NCI-H510A treated with DMSO at 0.1 percent for 48 hours (cell line): ENCODE data around the gene ZNF418.
A peak's percentile ranks its signal among the peaks of the same experiment; 100 is the strongest.
"Not testable (repeated sequence)": the region's sequence is repeated elsewhere in the genome, so short reads cannot be mapped to it uniquely, and the experiment has no call there.

Source experiments
- DNase-seq: peaks from one replicate; lab custom pipeline; 2025; lab: John Stamatoyannopoulos, UW

Gene ZNF418

DNA sequence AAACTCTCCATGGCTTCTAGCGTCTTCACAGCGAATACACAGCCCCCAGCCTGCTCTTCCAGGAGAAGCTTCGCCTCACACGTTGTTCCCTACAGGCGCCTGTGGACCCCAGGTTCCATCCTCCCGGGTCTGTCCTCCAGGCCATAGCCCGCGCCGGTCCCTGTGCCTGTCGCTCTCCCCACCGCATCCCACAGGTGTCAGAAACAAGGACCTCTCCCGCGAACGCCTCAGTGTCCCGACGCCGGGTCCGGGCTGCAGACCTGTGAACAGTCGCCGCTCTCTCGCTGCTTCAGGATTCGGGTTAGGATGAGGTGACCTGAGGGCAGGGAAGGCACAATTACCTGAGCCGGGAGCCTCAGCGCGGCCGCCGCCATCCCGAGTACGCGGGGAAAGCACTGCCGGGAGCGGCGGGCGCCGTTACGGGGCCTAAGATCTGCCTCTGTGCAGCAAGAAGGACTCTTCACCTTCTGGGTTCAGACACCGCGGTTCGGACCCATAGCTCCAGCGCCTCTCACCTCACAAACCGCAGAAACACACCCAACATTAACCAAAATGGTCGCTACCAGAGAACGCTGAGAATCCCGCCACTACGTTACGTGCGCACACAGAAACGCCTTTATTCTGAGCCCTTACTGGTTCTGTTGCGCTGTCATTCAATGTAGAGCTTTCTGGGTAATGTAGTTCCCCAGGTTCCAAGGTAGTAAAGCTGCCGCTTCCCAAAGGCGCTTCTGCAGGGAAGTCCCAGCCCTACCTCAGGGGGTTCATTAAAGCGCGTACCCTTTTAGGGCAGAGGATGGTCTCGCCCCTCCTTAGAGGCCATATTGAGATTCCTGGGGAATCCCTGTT is at the start of gene ZNF418:
Gene ZNF418 (minus strand): TSS at position 583 of the 846 bp plus-strand sequence. CDS start 1,580 bp downstream, outside the sequence.
- peak; percentile 45 for DNase-seq

DNA sequence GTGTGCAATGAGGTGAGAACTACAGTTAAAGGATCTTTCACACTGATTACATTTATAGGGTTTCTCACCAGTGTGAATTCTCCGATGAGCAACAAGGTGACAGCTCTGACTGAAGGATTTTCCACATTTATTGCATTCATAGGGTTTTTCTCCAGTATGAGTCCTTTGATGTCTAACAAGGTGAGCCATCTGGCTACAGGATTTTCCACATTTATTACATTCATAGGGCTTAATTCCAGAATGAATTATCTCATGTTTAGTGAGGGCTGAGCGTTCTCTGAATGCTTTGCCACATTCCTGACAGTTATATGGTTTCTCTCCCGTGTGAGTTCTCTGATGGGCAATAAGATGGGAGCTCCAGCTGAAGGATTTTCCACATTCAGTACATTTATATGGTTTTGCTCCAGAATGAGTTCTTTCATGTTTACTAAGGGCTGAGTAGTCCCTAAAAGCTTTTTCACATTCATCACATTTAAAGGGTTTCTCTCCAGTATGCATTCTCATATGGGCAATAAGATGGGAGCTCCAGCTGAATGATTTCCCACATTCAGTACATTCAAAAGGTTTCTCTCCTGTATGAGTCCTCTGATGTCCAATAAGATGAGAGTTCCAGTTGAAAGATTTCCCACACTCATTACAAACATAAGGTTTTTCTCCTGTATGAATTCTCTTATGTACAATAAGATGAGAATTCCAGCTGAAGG is 43.5 kb upstream of the ZNF418 start:
- no peak for DNase-seq

DNA sequence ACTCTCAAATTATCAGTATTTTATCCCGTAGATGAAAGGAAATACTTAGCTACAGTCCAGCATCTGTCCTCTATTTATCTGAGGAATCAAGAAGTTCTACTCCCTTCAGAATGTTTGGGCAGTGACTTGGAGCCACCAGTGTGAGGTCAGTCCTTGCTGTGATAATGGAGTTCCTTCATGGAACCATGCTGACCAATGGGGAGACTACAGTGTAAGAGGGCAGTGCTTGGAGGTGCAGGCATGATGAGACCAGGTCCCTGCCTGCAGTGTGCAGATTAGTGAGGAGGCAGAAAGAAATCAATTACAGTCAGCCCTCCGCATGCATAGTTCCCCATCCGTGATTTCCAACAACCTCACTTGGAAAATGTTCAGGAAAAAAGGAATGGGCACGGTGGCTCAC is 39.2 kb upstream of the ZNF418 start, which contains the start of gene C19orf18:
Gene C19orf18 (minus strand): TSS at position 101 of the 400 bp plus-strand sequence. CDS start 102 bp downstream, outside the sequence.
- no peak for DNase-seq

DNA sequence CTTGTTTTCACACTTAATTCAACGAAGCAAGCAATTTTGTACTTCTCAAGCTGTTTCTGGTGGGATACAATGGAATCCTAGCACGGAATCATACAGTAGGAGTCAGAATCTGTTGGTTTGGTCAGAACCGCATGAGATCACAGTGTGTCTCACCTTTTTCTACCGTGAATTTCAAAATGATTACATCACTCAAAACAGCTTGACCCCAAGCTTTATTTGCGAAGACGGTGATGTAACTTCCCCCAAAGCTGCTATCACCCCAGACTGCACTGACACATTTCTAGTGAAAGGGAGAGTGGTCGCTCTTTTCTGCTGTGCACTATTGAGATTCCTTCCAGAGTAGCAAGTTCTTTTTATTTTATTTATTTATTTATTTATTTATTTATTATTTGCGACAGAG is 29.6 kb upstream of the ZNF418 start:
- DNase-seq, result no peak

DNA sequence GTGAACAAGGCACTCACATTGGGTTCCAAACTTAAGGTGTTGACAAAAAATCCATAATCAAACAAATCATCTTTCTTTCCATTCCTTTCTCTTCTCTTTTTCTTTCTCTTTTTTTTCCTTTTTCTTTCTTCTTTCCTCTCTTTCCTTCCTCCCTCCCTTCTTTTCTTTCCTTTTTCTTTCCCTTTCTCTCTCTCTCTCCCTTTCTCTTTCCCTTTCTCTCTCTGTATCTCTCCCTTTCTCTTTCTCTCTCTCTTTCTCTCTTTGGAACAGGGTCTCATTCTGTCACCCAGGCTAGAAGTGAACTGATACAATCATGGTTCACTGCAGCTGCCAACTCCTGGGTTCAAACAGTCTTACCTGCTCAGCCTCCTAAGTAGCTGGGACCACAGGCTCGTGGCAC is 26.6 kb upstream of the ZNF418 start:
- DNase-seq, result no peak

DNA sequence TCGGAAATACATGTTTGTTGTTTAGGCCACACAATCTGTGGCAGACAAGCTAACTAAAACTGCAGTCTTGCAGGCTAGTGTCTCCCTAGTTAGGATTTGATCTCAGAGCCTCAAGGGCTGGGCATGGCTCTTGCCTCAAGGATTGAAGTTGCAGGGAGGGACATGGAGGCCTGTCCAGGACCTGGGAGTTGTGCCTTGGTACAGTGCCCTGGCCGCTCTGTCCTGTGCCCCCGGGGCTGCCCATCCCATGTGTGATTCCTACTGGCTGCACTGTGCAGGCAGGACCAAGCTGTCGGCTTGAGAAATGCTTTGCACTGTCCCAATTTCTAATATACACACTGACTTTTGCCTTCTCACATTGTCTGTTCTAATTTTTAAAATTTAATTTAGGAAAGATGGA is 19.8 kb upstream of the ZNF418 start:
- DNase-seq, result no peak

DNA sequence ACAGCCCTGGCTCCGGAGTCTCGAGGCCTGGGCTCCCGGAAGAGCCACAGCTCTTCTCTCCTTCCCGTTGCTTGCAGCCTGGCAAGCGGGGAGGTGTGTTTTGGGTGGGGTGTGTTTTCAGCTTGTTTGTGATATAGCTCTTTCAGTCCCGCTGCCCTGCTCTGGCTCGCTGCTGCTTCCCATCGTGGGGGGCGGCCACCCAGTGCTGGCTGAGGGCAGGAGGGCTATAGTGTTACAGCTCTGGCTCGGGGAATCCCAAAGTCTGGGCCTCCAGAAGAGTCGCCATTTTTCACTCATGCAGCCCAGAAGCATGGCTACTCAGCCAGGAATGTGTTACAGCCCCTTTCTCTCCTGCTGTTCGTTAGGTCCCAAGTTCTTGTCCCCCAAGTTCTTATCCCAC is 14.5 kb upstream of the ZNF418 start:
- no peak for DNase-seq

DNA sequence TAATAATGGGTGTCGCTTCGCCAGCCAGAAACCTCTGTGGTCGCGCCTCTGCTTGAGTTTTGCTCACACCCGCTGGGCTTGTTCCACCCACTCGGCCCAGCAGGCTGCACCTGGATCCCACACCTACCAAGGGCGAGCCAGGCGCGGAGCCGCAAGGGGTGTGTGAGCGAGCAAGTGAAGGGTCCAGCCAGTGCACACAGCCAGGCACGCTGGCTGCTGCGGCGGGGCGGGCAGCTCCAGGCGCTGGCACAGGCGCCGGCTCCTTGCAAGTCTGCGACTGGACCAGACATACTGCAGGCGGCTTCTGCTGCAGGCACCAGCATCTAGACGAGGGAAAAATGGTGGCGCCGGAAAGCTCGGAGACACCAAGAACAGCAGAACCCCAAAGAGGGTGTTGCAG is 14.1 kb upstream of the ZNF418 start:
- no peak for DNase-seq

DNA sequence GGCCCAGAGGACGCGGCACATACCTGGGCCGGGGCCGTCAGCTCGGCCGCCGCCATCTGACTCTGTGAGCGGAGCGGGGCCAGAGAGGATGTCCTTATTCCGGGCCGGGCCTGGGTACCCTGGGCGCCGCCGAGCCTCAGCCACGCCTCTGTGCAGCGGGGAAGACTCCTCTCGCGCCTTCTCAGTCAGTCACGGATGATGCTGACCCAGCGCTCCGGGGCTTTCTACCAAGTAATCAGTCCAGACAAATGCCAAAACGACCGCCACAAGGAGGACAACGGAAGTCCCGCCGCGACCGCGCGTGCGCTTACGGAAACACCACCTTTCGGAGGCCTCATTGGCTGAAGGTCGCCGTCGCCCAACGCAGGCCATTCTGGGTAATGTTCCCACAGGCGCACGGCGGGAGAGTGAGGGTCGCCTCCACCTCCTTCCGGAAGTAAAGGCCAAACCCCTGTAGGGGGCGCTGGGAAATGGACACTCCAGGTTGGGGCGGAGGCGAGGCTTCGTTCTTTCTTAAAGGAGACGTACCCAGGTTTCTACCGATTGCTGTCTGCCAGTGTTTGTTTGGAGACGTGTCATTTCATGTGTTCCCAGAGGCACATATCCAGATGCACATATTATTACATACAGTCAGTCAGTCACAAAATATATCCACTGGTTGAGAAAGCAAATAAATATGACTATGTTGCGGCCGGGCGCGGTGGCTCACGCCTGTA is 12.4 kb upstream of the ZNF418 start, which contains the start of gene ZNF256:
Gene ZNF256 (minus strand): TSS at position 288 of the 716 bp plus-strand sequence. CDS start 232 bp downstream, at position 56.
- peak; percentile 90 for DNase-seq

DNA sequence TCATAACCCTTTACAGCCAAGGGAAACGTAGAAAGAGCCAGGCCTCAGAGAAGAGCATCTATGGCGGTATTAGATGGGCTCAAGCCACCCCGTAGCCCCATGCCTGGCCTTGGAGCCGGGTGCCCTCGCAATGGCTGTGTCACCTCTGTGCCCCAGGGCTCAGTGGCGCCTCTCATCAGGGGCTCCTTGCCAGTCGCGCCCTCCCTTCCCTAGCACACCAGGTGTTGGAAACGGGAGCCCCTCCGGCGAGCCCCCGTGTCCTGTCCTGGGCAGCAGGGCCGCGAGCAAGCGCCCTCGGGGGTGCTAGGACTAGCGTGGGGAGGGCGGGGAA is 11.9 kb upstream of the ZNF418 start:
- DNase-seq, result no peak

DNA sequence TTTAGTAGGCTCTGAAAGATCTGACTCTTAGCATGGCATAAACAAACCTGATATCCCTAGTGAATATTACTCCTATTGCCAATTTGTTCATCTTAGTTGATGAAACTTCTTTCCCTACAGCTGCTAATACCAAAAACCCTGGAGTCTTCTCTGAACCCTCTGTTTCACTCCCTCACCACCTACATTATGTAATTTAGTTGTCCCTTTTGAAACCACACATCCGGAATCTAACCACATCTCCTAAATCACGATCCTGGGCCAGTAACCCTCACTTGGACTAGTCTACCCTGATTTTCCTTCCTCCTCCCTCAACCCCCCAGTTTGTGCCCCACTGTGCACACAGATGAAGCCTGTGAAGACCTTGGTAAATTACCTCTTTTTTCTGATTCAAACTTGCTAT is 11.1 kb upstream of the ZNF418 start:
- no peak for DNase-seq

DNA sequence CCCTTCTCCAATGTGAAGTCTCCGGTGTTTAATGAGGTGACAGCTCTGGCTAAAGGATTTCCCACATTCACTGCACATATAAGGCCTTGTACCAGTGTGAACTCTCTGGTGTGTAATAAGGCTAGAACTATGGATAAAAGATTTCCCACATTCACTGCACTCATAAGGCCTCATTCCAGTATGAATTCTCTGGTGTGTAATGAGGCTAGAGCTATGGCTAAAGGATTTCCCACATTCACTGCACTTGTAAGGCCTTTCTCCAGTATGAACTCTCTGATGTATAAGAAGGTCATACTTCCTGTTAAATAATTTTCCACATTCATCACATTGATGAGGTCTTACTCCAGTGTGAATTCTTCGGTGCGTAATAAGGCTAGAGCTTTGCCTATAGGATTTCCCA is 6.4 kb upstream of the ZNF418 start:
- DNase-seq, result no peak

DNA sequence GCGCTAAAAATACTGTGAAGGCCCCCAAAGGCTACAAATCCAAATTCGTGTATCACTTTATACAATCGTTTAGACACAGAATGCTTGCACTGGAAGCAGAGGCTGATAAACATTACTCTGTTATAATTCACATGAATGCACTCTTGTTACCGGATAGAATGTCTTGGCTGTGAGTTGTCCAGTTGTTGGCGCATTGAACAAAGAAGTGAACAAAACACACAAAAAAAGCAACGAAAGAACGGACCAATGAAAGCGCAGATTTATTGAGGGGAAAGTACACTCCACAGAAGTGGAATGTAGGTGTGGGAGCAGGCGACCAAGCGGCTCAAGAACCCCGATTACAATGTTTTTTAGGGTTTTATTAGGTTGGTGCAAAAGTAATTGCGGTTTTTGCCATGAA is 529 bp upstream of the ZNF418 start:
- DNase-seq, result no peak

DNA sequence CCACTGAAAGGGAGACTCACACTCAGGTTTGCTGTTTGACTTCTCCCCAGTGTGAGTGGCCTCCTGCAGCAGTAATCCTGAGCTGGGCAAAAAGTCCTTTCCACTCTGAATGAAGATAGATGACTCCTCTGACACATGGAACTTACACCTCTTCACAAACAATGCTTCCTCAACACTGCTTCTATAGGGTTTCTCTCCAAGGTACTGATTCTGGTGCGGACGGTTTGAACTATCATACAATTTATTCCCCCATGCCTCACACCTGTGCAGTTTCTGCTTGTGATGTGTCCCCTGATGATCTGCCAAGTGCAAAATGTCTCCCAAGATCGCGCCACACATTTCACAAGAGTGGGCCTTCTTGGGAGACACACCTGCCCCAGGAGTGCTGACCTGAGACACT is 7.6 kb downstream of the ZNF418 start:
- DNase-seq, result no peak

DNA sequence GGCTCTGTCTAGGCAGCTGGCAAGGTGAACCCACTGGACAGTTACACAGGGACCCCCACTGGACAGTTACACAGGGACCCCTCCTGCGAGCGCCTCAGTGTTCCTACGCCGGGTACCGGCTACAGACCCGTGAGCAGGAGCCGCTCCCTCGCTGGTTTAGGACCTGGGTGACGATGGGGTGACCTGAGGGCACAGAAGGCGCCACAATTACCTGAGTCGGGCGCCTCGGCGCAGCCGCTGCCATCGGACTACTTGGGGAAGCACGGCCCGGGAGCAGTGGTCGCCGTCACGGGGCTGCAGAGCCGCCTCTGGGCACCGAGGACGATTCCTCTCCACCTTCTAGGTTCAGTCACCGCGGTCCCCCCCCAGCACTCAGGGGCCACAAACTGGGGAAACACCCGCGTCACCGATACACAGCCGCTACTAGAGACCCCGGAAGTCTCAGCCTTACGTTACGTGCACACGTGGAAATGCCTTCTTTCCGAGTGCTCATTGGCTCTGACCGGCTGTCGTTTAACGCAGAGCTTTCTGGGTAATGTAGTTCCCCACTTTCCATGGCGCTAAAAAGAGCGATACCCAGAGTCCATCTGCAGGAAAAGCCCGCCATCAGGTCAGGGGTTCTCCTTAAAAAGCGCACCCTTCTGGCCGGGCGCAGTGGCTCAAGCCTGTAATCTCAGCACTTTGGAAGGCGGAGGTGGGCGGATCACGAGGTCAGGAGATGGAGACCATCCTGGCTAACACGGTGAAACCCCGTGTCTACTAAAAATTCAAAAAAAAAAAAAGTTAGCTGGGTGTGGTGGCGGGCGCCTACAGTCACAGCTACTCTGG is 18.8 kb downstream of the ZNF418 start, which contains the start of gene ZNF417:
Gene ZNF417 (minus strand): TSS at position 425 of the 828 bp plus-strand sequence. CDS start 181 bp downstream, at position 244.
- DNase-seq, result peak; percentile 93

DNA sequence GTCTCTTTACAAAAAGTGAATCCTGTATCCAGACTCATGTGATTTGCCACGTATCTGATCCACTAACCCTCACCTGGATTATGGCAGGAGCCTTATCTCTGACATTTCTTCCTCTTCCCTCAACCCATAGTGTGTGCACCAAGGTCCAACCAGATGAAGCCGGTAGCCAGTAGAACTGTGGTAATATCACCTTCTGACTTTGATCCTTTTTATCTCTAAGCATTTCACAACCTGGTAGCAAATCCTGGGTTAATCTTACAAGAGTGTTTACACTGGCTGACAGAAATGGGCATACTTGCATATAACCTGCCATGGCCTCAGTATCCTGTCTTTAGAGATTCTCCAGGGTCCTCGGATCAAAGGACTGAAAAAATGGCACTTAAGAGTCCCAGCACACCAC is 20.7 kb downstream of the ZNF418 start:
- no peak for DNase-seq

DNA sequence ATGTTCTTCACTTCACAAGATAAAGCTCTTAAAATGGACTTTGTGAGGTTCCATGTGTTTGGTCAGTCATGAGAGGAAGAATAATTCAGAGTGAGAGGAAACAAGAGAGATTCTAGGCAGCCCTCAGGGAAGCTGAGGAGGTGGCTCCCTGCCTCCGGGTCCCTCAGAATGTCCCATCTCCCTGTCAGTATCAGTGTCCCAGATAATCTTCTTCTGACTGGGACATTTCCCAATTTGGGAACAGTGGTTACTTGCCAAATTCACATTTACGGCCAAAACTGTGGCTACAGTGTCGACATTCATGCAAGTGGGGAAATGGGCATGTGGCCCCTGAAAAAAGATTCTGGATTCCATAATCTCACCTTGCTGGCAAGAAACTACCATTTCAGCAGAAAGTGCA is 27.8 kb downstream of the ZNF418 start:
- no peak for DNase-seq

DNA sequence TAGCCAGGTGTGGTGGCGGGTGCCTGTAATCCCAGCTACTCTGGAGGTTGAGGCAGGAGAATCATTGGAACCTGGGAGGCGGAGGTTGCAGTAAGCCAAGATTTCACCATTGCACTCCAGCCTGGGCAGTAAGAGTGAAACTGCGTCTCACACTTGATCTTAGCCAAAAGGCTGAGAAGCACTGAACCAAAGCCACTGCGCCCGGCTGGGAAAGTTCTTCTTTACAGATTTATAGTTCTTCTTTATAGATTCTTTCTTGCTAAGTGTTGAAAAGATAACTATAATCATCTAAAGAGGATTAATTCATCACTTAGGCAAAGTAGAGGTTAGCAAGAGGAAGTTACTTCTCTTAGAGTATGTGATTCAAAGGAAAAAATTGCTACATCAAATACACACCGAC is 29.9 kb downstream of the ZNF418 start:
- no peak for DNase-seq

DNA sequence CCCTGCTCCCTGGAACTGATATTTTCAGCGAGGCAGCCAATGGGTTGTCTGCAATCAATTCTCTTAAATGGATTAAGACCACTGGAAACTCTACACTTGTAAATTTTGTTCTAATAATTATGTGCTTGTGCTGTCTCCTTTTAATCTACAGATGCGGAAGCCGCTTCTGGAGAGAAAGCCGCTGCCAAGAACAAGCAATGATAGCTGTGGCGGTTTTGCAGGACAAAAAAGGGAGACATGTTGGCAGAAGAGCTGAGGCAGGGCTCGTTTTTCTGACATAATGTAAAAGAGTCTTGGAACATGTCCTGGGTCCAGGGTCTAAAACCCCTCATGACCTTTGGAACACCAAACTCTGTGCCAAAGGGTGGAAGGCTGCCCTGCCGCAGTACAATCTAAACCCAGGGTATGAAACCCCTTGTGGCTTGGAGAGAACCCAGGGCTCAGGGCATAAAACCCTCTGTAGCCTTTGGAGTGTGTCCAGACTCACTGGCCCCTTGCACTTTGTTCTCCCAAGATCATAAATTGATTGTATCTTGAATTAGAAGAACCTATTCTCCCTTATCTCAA is 31.5 kb downstream of the ZNF418 start:
- no peak for DNase-seq

DNA sequence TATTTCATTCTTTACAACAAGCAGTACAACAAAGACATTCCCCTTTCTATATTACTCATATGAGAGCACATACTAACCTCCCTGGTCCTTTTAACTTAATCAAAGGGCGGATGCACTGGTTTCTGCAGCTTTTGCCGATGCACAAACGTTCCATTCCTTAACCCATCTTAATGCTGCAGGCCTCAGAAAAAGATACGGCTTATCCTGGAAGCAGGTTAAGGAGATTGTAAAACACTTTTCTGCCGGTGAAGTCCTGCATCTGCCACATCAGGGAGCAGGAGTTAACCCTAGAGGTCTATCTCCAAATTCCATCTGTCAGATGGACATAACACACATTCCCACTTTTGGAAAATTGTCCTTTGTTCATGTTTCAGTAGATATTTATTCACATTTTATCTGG is 34.9 kb downstream of the ZNF418 start:
- no peak for DNase-seq

DNA sequence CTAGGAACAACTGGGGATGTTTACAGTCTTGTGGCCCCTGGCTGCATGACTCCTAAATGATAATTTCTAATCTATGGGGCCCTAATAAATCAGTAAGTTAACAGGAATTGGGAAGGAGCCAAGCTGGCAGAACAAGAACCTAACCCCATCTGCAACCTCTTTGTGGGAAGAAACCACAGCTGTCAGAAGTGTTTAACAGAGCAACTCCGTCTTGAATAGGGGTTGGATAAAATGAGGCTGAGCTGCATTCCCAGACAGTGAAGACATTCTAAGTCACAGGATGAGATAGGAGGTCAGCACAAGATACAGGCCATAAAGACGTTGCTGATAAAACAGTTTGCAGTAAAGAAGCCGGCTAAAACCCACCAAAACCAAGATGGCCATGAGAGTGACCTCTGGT is 44.5 kb downstream of the ZNF418 start:
- not testable (repeated sequence) for DNase-seq
